ENCODE results near the gene TXNDC16. TPM values are rescaled to one million over a fixed set of nuclear protein-coding genes. Genes with fewer than 3 reads are reported as not detected.

TXNDC16 gene
- total and polyA plus RNA-seq, 2 donors from 2014 or later: 2.6 to 7.3 TPM

- no peak overlapping the region for H3K9ac ChIP-seq (ENCODE audit: low read length in 3 of 3)
- H3K4me3 ChIP-seq (ENCODE audit: low read length in 3 of 3): no peak overlapping the region
- H3K4me1 ChIP-seq (ENCODE audit: control insufficient read depth in 2 of 3, insufficient read depth in 2 of 3, low read depth in 1 of 3, low read length in 3 of 3): peaks cover 0 to 2% (median 0%) of the 10 kb centered on the region in 3 donors
- no peaks in the 10 kb centered on the region for H3K36me3 ChIP-seq (ENCODE audit: control insufficient read depth in 2 of 3, insufficient read depth in 3 of 3, low read length in 3 of 3)
- intact Hi-C loops (cut with DNase I): no loop called here
- TF ChIP-seq CTCF (IDR thresholded peaks at IDR 0.05; ENCODE audit: borderline replicate concordance, extremely low read depth, insufficient read depth): no peak
- H3K9me3 ChIP-seq (ENCODE audit: control insufficient read depth in 2 of 3, insufficient read depth in 1 of 3, low read length in 3 of 3): no peaks in the 10 kb centered on the region
- DNase-seq (peak in 2 of 5 donors; percentile 14 to 43), FAIRE-seq (no peak)
- H3K27me3 ChIP-seq (ENCODE audit: control insufficient read depth, insufficient read depth, low read length): no peaks in the 10 kb centered on the region
- no peak overlapping the region for H3K27ac ChIP-seq (ENCODE audit: low read depth in 2 of 2, low read length in 2 of 2)
These were observed 160.3 kb downstream of the TXNDC16 start for GRCh38 chr14:52391881-52392615.

Other genes starting within 250 kb of the TXNDC16 start
- gene PTGER2, start 238.2 kb downstream of the TXNDC16 start, total RNA-seq: 10.0 TPM
- gene PTGER2, start 238.2 kb downstream of the TXNDC16 start, polyA plus RNA-seq (ENCODE audit: insufficient read depth, low read depth, low replicate concordance): 3.4 TPM
- 0.54 TPM for gene GPR137C, start 331 bp upstream of the TXNDC16 start, total RNA-seq
- 0.24 TPM for gene GPR137C, start 331 bp upstream of the TXNDC16 start, polyA plus RNA-seq (ENCODE audit: insufficient read depth, low read depth, low replicate concordance)
- 40.5 TPM for gene ERO1A, start 143.1 kb upstream of the TXNDC16 start, total RNA-seq
- 8.6 TPM for gene ERO1A, start 143.1 kb upstream of the TXNDC16 start, polyA plus RNA-seq (ENCODE audit: insufficient read depth, low read depth, low replicate concordance)
- 66.3 TPM for gene PSMC6, start 154.7 kb upstream of the TXNDC16 start, total RNA-seq
- 81.4 TPM for gene PSMC6, start 154.7 kb upstream of the TXNDC16 start, polyA plus RNA-seq (ENCODE audit: insufficient read depth, low read depth, low replicate concordance)
- 11.5 TPM for gene STYX, start 177.7 kb upstream of the TXNDC16 start, total RNA-seq
- 4.3 TPM for gene STYX, start 177.7 kb upstream of the TXNDC16 start, polyA plus RNA-seq (ENCODE audit: insufficient read depth, low read depth, low replicate concordance)
- 22.2 TPM for gene GNPNAT1, start 239.1 kb upstream of the TXNDC16 start, total RNA-seq
- gene GNPNAT1, start 239.1 kb upstream of the TXNDC16 start, polyA plus RNA-seq (ENCODE audit: insufficient read depth, low read depth, low replicate concordance): 13.8 TPM